ENCODE data around the gene PBX2.

DNA sequence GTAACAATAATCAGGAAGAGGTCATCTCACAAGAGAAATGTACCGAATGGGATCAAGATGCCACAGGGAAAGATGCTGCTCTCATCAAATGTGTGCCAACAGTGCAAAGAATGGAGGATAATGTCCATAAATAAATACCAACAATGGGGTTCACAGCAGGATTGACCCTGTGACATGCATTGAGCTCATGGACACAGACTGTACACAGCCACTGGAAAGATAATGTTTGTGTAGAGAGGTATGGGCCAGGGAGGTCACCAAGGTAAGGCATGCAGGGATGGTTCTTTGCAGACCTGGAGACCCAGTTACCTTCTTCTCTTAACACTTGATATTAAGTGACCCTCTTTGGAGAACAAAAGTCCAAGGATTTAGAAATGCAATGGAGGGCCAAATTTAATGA is 15.6 kb downstream of the PBX2 start:
- TF ChIP-seq, protein P1, sequence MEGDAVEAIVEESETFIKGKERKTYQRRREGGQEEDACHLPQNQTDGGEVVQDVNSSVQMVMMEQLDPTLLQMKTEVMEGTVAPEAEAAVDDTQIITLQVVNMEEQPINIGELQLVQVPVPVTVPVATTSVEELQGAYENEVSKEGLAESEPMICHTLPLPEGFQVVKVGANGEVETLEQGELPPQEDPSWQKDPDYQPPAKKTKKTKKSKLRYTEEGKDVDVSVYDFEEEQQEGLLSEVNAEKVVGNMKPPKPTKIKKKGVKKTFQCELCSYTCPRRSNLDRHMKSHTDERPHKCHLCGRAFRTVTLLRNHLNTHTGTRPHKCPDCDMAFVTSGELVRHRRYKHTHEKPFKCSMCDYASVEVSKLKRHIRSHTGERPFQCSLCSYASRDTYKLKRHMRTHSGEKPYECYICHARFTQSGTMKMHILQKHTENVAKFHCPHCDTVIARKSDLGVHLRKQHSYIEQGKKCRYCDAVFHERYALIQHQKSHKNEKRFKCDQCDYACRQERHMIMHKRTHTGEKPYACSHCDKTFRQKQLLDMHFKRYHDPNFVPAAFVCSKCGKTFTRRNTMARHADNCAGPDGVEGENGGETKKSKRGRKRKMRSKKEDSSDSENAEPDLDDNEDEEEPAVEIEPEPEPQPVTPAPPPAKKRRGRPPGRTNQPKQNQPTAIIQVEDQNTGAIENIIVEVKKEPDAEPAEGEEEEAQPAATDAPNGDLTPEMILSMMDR (IDR thresholded peaks at IDR 0.05): no peak
- no peak for TF ChIP-seq POLR2A (IDR thresholded peaks at IDR 0.05)

All from ovary (tissue), 3 donors.